OCI-M1 (cell line): ENCODE data around the gene ARHGAP15.
"Not testable (repeated sequence)": the region's sequence is repeated elsewhere in the genome, so short reads cannot be mapped to it uniquely, and the experiment has no call there.

Source experiments
- DNase-seq: peaks from one replicate; lab custom pipeline; 2025; lab: John Stamatoyannopoulos, UW

The ARHGAP15 gene

DNA sequence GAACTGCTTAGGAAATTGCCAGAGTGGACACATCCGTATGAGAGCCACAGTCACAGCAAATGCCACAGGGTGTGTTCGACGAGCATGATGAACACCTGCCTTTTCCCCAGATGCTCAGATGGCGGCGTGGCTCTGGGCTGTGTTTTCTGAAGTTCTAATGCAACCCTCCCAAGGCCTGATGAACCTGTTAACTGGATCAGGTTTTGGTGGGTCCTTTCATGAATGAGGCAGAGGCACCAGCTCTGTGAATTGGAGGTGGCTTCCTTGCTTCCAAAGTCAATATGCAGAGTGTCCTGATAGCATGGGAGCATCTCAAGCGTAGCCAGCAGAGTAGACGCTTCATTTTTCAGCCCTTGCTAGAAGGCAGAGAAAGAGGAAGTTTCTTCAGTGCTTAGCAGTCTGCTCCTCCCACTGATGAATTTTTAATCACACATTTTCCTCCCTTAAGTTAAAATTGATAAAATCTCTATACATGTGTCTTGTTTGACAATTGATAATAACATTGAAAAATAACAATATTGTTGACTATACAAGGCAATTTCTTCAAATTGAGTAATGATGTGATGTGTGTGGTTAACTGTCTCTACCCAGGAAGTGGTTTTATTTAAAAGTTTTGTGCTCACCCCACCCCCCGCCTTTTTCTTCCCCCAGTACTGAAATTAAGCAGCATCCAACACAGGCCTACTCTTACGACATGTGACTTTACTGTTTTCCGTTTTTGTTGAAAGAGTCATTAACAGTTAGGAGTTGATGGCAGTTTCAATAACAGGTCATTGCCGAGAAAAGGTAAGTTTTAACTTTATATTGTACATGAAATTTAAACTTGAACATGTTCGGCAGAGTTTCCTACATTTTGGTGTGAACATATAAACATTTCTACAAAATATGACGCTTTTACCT is at the start of gene ARHGAP15:
Gene ARHGAP15 (plus strand): TSS at position 739 of the 900 bp plus-strand sequence.
- DNase-seq = peak; percentile 98

DNA sequence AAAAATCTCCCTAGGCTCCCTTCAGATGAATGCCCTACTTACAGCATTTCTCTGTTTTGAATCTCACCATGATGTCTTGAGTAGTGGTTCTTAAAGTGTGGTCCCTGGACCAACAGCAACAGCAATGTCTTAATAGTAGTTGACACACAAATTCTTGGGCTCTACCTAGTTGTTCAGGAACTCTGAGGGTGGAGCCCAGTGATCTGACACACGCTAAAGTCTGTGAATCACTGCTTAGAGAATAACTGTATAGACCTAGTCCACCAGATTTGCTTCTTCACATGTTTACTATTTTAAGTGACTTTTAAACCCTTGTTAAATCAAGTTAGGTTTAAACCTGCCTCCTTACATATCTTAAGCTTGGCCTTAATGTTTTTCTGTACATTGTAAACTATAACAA is 47.6 kb upstream of the ARHGAP15 start:
- no peak for DNase-seq

GRCh38 chr2:143083636-143084035 is 45.6 kb upstream of the ARHGAP15 start:
- DNase-seq = peak; percentile 57

GRCh38 chr2:143084462-143084861 is 44.8 kb upstream of the ARHGAP15 start:
- DNase-seq = no peak

GRCh38 chr2:143085125-143085784 is 44.0 kb upstream of the ARHGAP15 start:
- DNase-seq = no peak

GRCh38 chr2:143087033-143087432 is 42.2 kb upstream of the ARHGAP15 start:
- DNase-seq = peak; percentile 9

GRCh38 chr2:143088388-143088787 is 40.8 kb upstream of the ARHGAP15 start:
- DNase-seq = no peak

- not testable (repeated sequence) for DNase-seq
Measured at GRCh38 chr2:143089520-143089919, 39.7 kb upstream of the ARHGAP15 start.

- peak; percentile 89 for DNase-seq
Measured at GRCh38 chr2:143110758-143111428, 18.3 kb upstream of the ARHGAP15 start.

GRCh38 chr2:143117225-143117624 is 12.0 kb upstream of the ARHGAP15 start:
- DNase-seq = no peak

DNA sequence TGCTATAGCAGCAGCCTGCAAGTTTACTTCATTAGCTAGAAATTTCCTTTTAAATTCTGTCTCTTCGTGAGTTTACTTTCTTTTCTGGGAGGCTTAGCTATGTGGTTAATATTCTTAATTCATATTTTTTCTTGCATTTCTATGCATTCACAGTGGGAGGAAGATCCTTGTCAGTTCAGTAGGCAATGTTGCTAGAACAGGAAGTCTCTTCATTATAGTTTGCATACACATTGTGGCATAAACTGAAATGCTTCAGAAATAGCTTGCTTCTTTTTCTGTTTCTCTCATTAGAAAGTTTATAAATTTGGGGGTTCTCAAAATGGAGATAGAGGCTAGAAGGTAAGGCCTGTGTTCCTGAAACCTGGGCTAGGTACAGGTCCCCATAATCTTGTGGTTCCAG is 8.1 kb upstream of the ARHGAP15 start:
- no peak for DNase-seq

GRCh38 chr2:143121957-143122356 is 7.3 kb upstream of the ARHGAP15 start:
- peak; percentile 22 for DNase-seq

DNA sequence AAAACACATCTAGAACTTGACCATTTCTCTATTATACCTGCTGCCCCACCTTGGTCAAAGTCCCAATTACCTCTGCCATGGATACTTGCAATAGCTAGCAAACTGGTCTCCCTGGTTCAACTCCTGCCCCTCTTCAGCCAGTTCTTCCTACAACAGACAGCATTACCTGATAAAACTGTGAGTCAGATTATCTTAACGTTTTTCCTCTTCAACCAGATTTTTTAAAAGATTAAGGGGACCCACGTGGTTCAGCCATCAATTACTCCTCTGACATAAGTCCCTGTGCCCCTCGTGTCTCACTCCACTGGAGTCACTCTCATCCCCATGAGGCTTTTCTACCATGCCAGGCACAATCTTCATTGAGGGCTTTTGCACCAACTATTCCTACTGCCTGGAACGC is 5.3 kb upstream of the ARHGAP15 start:
- DNase-seq = no peak

GRCh38 chr2:143124445-143124844 is 4.8 kb upstream of the ARHGAP15 start:
- DNase-seq = no peak

GRCh38 chr2:143125717-143126116 is 3.5 kb upstream of the ARHGAP15 start:
- no peak for DNase-seq

- DNase-seq = peak; percentile 77
Measured at GRCh38 chr2:143132355-143132754, 3.1 kb downstream of the ARHGAP15 start.

- no peak for DNase-seq
Measured at GRCh38 chr2:143133783-143134182, 4.6 kb downstream of the ARHGAP15 start.

DNA sequence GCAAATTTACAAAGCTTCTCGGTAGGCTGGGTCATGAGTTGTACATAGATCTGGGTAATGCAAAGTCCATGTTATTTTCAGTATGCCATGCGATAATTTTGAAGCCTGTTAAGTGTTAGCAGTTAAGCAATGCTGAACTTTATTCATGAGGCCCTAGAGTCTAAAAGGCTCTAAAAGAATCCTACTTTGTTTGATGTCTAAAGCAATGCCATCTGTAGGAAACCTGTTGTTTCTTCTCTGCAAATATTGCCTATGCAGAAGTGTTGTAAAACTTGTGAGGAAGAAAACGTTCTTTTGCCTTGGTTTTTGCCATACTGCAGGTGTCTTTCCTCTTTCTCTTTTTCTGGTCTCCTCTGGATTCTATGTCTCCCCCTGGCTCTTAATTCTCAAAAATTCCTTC is 9.1 kb downstream of the ARHGAP15 start:
- peak; percentile 45 for DNase-seq

DNA sequence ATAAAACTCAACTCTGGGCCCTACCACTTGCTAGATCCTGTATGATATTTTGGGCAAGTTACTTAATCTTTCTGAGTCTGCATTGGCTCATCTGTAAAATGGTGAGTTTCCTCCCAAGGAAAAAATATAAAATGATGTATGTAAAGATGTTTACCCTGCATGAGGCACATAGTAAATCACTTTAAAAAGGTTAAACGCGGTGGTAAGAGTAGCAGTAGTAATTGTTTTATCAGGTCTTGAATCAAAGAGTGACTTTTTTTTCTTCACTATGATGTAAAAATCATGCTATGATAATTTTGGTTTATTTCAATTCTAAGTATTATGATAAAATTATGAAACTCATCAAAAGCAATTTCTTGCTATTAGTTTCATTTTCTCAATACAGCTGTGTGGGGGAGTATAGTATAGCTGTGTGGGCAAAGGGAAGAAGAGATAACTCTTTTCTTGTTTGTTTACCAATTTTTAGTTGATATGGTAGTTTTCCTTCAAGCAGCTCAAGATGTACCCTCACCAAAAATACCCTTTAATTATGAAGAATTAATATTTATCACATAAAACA is 10.7 kb downstream of the ARHGAP15 start:
- DNase-seq = peak; percentile 78

GRCh38 chr2:143140864-143141661 is 11.8 kb downstream of the ARHGAP15 start:
- peak; percentile 75 for DNase-seq

DNA sequence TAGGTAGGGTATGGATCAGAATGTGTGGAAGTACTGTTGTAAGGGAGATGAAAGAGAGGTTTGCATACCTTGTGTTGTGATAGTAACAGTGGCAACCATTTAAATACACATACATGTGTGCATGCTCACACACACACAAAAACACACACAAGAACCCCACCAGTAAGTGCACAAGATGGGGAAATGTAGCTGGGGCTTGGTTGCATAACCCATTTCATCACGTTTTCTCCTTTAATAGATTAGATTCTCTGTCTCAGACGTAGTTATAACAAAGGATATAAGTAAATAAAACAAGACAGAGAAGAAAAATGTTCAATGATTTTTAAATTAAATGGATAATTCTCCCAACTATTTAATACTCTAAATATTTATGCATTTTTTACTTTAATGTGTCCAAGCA is 13.4 kb downstream of the ARHGAP15 start:
- DNase-seq = no peak
